Measurements from ENCODE around the gene MEIKIN.

The MEIKIN gene

GRCh38 chr5:131818001-131818724 is 127.3 kb downstream of the MEIKIN start:
- ATAC-seq (no peak), DNase-seq (ENCODE audit: low spot score in 2 of 2) (no peak)
- H3K4me3 Mint-ChIP-seq = no peak overlapping the region
- H3K27ac Mint-ChIP-seq = no peak overlapping the region
- no peaks in the 10 kb centered on the region for H3K36me3 Mint-ChIP-seq
- peaks cover 7% of the 10 kb centered on the region for H3K4me1 Mint-ChIP-seq
- H3K9me3 Mint-ChIP-seq = no peaks in the 10 kb centered on the region

- no peaks in the 10 kb centered on the region for H3K36me3 Mint-ChIP-seq
- no peaks in the 10 kb centered on the region for H3K9me3 Mint-ChIP-seq
- peaks cover 7% of the 10 kb centered on the region for H3K4me1 Mint-ChIP-seq
- ATAC-seq (no peak), DNase-seq (ENCODE audit: low spot score in 2 of 2) (no peak)
- H3K27ac Mint-ChIP-seq = no peak overlapping the region
- no peak overlapping the region for H3K4me3 Mint-ChIP-seq
Observed at GRCh38 chr5:131814990-131815389, 130.5 kb downstream of the MEIKIN start.

- H3K4me1 Mint-ChIP-seq = peaks cover 1% of the 10 kb centered on the region
- no peak for ATAC-seq
- no peaks in the 10 kb centered on the region for H3K36me3 Mint-ChIP-seq
- H3K27ac Mint-ChIP-seq = no peak overlapping the region
- H3K9me3 Mint-ChIP-seq = no peaks in the 10 kb centered on the region
- no peak overlapping the region for H3K4me3 Mint-ChIP-seq
- no peak for DNase-seq (ENCODE audit: low spot score in 2 of 2)
Observed at GRCh38 chr5:131812371-131813160, 132.9 kb downstream of the MEIKIN start.

DNA sequence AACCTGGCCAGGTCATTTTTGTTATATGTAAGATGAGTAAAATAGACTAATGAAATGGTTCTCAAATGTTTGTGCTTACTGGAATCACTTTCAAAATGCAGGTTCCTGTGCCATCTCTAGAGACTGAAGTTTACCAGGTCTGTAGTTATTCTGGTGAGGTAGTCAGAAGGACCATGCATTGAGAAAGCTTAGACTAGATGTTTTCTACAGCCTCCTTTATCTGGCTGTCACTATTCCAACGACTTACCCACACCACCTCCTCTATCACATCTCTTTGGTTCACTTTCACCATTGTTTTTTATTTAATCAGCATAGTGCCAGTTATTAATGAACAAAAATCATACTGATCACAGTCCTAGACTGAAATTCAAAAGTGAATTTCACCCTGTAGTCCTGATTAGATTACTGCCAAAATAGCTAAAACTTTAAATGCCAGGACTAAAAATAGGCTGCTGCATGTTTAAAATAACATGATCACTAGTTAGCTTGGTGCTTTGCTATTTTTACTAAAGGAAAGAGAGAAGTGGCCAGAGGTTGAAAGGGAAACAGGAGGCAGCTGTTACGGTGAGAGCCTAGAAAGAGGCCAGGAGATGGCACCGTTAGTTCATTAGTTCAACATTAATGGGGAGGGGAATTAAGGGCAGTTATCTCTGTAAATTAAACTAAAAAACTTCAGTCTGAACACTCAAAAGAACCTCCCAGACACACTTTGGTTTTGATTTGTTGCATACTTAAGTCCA is 134.8 kb downstream of the MEIKIN start:
- ATAC-seq = no peak
- H3K4me3 Mint-ChIP-seq = no peak overlapping the region
- H3K36me3 Mint-ChIP-seq = no peaks in the 10 kb centered on the region
- H3K27ac Mint-ChIP-seq = no peak overlapping the region
- no peaks in the 10 kb centered on the region for H3K4me1 Mint-ChIP-seq
- H3K9me3 Mint-ChIP-seq = no peaks in the 10 kb centered on the region
- no peak for DNase-seq (ENCODE audit: low spot score in 2 of 2)

DNA sequence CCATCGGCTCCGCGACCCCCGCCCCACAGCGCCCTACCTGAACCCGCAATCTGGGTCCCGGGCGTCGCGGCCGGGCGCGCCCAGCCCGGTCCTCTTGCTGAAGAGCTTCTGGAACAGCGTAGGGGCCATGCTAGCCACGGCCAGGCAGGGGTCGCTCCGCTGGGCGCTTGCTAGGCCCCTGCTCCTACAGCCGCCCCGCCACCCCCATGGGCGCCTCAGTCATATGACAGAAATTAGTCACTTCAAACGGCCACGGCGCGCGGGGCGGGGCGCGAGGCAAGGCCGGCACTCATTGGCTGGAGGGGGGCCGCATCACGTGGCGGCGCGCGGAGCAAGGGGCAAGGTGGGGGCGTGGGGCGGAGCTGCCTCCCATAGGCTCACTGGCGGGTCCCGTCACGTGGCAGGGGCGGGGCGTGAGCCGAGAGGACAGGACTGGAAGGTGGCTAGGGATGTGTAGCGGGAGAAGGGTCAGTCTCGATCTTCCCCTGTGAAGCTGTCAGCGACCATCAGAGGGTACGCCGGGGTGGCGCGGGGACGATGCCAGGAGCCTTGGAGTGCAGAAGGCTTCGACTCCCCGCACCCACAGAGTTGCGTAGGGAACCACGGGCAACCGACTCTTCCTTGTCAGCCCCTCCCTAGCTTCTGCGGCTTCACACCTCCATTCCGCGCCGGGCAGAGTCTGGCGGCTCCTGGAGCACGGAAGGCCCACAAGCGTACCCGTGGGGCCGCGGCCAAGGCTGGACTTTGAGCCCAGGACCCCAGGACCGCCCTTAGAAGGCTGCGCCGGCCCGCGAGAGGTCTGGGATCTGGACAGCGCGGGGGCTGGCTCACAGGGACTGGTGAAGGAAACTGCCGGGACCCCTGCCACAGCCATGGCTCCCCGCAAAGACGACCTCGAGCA is 148.4 kb downstream of the MEIKIN start, which contains the start of gene FNIP1:
TSS of gene FNIP1 (minus strand) at position 225 of the 901 bp plus-strand sequence. CDS start at position 129, 96 bp downstream.
- peak within 1 kb of the TSS; percentile 92 for H3K4me3 Mint-ChIP-seq
- H3K9me3 Mint-ChIP-seq = no peaks in the 10 kb centered on the region
- DNase-seq (ENCODE audit: low spot score in 2 of 2) = peak; percentile 95 to 99
- peaks cover 13% of the 10 kb centered on the region for H3K36me3 Mint-ChIP-seq
- peaks cover 20% of the 10 kb centered on the region for H3K4me1 Mint-ChIP-seq
- ATAC-seq = peak; percentile 96
- H3K27ac Mint-ChIP-seq = peak within 1 kb of the TSS; percentile 96

DNA sequence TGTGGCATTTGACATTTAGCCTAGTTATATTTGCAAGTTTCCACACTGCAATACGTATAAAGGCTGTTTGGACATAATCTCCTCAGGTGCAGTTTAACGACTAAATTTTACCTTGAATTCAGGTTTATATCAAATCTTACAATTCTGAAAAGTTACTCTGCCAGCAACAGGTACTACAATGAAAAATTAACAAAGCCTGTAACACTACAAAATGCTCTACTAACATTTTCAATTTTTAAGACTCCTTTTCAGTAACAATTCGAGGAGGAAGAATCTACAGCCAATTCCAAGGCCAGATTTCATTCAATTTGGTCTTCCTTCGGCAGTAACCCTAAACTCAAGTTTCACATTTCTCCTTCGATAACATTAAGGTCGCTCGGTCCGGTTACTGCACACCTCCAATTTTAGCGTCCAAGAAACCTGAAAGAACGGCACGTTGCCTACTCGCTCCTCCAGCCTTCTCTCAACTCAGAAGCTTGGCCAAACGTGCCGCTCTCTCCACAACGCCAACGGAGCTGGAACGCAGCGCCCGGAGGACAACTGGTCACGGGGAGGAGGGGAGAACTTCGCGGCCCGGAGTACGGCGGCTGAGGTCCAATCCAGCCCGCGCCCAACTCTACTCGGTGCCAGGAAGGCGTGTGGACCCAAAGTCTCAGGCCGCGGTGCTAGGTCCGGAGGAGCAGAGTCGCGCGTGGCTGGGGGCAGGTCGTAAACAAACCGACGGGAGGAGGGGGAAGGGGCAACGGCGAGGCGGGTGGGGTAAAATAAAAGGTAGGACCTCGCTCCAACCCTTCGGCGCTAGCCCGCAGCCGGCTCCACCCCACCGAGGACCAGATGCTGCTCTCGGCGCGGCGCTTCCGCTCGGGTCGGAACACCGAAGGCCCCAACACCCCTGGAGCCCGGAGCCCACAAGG is 149.3 kb downstream of the MEIKIN start:
- Mint-ChIP-seq H3K4me3 (peak overlapping the region; percentile 92), H3K27ac (peak overlapping the region; percentile 96), H3K9me3 (no peaks in the 10 kb centered on the region), H3K4me1 (peaks cover 20% of the 10 kb centered on the region), H3K36me3 (peaks cover 15% of the 10 kb centered on the region)
- ATAC-seq (peak; percentile 35), DNase-seq (ENCODE audit: low spot score in 2 of 2) (peak; percentile 26 to 72)

GRCh38 chr5:131795228-131795627 is 150.2 kb downstream of the MEIKIN start:
- Mint-ChIP-seq H3K36me3 (peaks cover 15% of the 10 kb centered on the region), H3K4me3 (peak overlapping the region; percentile 92), H3K9me3 (no peaks in the 10 kb centered on the region), H3K4me1 (peaks cover 20% of the 10 kb centered on the region), H3K27ac (peak overlapping the region; percentile 96)
- no peak for DNase-seq (ENCODE audit: low spot score in 2 of 2)
- no peak for ATAC-seq

DNA sequence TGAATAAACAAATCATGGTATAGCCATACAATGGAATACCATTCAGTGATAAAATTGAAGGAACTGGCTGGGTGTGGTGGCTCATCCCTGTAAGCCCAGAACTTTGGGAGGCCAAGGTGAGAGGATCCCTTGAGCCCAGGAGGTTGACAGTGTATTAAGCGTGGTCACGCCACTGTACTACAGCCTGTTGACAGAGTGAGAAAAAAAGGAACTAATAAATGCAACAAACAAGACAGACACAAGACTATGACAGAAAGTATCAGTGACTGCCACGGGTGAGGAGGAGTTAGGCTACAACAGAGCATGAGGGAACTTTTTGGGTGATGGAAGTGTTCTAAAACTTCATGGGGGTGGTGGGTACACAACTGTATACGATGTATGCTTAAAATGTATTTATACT is 150.9 kb downstream of the MEIKIN start:
- Mint-ChIP-seq H3K27ac (no peak overlapping the region), H3K36me3 (peaks cover 15% of the 10 kb centered on the region)

GRCh38 chr5:131792896-131793295 is 152.6 kb downstream of the MEIKIN start:
- Mint-ChIP-seq H3K4me1 (peaks cover 30% of the 10 kb centered on the region), H3K4me3 (no peak overlapping the region), H3K9me3 (no peaks in the 10 kb centered on the region), H3K36me3 (peaks cover 15% of the 10 kb centered on the region), H3K27ac (no peak overlapping the region)
- DNase-seq (ENCODE audit: low spot score in 2 of 2) (no peak), ATAC-seq (no peak)

More for the DNA sequence above, 150.9 kb downstream of the MEIKIN start:
- Mint-ChIP-seq H3K4me3 (peak overlapping the region; percentile 92), H3K4me1 (peaks cover 23% of the 10 kb centered on the region), H3K9me3 (no peaks in the 10 kb centered on the region)
- DNase-seq (ENCODE audit: low spot score in 2 of 2) (no peak), ATAC-seq (no peak)

DNA sequence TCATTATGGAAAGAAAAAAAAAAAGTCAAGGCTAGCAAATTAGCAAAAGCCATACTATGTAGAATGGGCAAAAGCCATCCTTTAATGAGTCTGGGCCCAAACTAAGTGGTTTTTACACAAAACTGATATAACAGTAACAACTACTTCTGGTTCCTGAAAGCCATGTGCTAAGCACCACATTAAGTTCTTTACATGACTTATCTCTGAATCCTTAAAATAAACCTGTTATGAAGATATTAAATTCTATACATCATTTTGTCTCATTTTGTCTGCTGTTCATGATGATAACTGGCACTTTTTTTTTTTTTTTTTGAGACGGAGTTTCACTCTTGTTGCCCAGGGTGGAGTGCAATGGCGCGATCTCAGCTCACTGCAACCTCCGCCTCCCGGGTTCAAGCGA is 153.6 kb downstream of the MEIKIN start:
- ATAC-seq (no peak), DNase-seq (ENCODE audit: low spot score in 2 of 2) (no peak)
- H3K27ac Mint-ChIP-seq = no peak overlapping the region
- no peaks in the 10 kb centered on the region for H3K9me3 Mint-ChIP-seq
- peaks cover 12% of the 10 kb centered on the region for H3K36me3 Mint-ChIP-seq
- H3K4me3 Mint-ChIP-seq = no peak overlapping the region
- H3K4me1 Mint-ChIP-seq = peaks cover 40% of the 10 kb centered on the region

DNA sequence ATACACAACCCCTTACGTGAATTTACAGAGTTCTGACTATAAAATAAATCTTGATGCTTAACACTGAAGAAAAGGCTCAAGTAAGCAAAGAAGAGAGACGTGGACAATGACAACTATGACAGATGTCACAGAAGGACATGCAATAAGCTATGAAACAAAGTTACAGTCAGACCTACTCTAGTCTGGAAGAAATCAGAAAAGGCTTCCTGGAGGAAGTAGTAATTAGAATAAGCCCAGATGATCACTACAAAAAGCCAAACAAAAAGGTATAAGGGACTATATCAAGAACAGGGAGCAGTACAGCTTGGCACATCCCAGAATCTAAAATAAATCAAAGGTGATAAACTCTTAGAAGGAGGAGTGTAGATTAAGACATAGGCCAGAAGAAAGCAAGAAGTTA is 154.9 kb downstream of the MEIKIN start:
- H3K36me3 Mint-ChIP-seq = peaks cover 10% of the 10 kb centered on the region
- DNase-seq (ENCODE audit: low spot score in 2 of 2) (no peak), ATAC-seq (no peak)
- H3K9me3 Mint-ChIP-seq = no peaks in the 10 kb centered on the region
- H3K27ac Mint-ChIP-seq = no peak overlapping the region
- H3K4me1 Mint-ChIP-seq = peaks cover 34% of the 10 kb centered on the region
- no peak overlapping the region for H3K4me3 Mint-ChIP-seq

DNA sequence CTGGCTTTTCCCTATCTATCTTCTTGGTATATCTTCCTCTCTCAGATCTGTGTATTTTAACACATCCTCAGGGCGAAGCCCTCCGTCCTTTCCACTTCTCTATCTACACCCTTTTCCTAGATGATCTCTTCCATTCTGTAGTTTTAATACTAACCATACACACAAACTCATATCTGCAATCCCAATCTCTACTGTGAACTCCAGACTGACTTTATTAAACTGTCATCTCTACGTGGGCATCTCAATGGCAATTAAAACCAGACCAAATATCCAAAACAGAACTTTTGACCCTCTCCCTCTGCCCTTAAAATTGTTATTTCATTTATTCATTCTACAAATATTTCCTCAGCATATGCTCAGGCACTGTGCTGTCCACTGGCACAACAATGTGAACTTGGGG is 155.7 kb downstream of the MEIKIN start:
- DNase-seq (ENCODE audit: low spot score in 2 of 2) = no peak
- peaks cover 10% of the 10 kb centered on the region for H3K36me3 Mint-ChIP-seq

DNA sequence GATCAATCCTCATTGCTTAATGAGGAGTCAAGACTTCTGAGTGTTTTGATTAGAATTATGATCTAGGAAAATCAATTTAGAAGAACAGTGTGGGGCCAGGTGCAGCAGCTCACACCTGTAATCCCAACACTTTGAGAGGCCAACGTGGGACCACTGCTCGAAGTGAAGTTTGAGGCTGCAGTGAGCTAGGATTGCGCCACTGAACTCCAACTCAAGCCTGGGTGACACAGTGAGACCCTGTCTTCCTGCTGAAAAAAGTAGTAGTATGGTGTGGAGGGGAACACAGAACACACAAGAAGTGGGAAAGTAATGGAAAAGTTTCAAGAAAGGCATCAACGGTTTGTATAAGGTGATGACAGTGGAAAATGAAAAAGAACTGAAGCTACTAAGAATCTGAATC is 157.7 kb downstream of the MEIKIN start:
- H3K27ac Mint-ChIP-seq = no peak overlapping the region

More for the DNA sequence above, 155.7 kb downstream of the MEIKIN start:
- H3K27ac Mint-ChIP-seq = no peak overlapping the region
- no peak for ATAC-seq
- no peak overlapping the region for H3K4me3 Mint-ChIP-seq
- H3K9me3 Mint-ChIP-seq = no peaks in the 10 kb centered on the region
- H3K4me1 Mint-ChIP-seq = peaks cover 26% of the 10 kb centered on the region

More for the DNA sequence above, 157.7 kb downstream of the MEIKIN start:
- DNase-seq (ENCODE audit: low spot score in 2 of 2) = no peak
- H3K4me3 Mint-ChIP-seq = no peak overlapping the region
- peaks cover 8% of the 10 kb centered on the region for H3K36me3 Mint-ChIP-seq
- ATAC-seq = no peak
- H3K4me1 Mint-ChIP-seq = peaks cover 32% of the 10 kb centered on the region
- H3K9me3 Mint-ChIP-seq = no peaks in the 10 kb centered on the region

All from stimulated activated effector memory CD8-positive, alpha-beta T cell treated with anti-CD3 and anti-CD28 coated beads, Interleukin-12 subunit alpha, Interleukin-12 subunit beta, amount 100 ng/mL, for 72 hours (primary cell).